Measurements from ENCODE around the gene PIK3CB. TPM values are rescaled to one million over a fixed set of nuclear protein-coding genes. Genes with fewer than 3 reads are reported as not detected.

Gene PIK3CB
- polyA plus RNA-seq, 1 donor from 2014 or later = 11.5 TPM

- Histone ChIP-seq H3K4me2 (ENCODE audit: low read length) (no peak overlapping the region), H3K36me3 (ENCODE audit: insufficient read depth, low read length) (no peaks in the 10 kb centered on the region), H3K9ac (ENCODE audit: low read length) (no peak overlapping the region), H3K9me3 (ENCODE audit: low read length) (no peaks in the 10 kb centered on the region), H3K9me2 (ENCODE audit: insufficient read depth, low read length) (no peaks in the 10 kb centered on the region), H4K20me1 (ENCODE audit: insufficient read depth) (no peaks in the 10 kb centered on the region), H3F3A (ENCODE audit: insufficient read depth, low read length, poor library complexity, severe bottlenecking) (no peaks in the 10 kb centered on the region), H2AFZ (ENCODE audit: low read depth, low read length) (no peak overlapping the region), H3K27me3 (ENCODE audit: insufficient read depth, low read depth, low read length) (no peaks in the 10 kb centered on the region), H3K27ac (ENCODE audit: low read length) (no peak overlapping the region), H3K4me3 (ENCODE audit: low read length) (no peak overlapping the region), H3K79me2 (replicated peaks; ENCODE audit: insufficient read depth, low read length) (no peaks in the 10 kb centered on the region)
- TF ChIP-seq REST (IDR thresholded peaks at IDR 0.05; ENCODE audit: borderline replicate concordance) (no peak), EZH2 (IDR thresholded peaks at IDR 0.05; ENCODE audit: borderline replicate concordance, insufficient read depth, low read length, poor library complexity, severe bottlenecking) (no peak), POLR2AphosphoS5 (IDR thresholded peaks at IDR 0.05) (no peak), CTCF (IDR thresholded peaks at IDR 0.05; ENCODE audit: poor library complexity, severe bottlenecking) (no peak), RAD21 (conservative IDR thresholded peaks at IDR 0.05) (no peak), MXI1 (conservative IDR thresholded peaks at IDR 0.05; ENCODE audit: poor library complexity, severe bottlenecking) (no peak), EP300 (conservative IDR thresholded peaks at IDR 0.05; ENCODE audit: poor library complexity, severe bottlenecking) (no peak), SMC3 (conservative IDR thresholded peaks at IDR 0.05; ENCODE audit: poor library complexity) (no peak), TAF1 (IDR thresholded peaks at IDR 0.05; ENCODE audit: low read depth) (no peak)
Measured at GRCh38 chr3:138800248-138800647, 34.5 kb downstream of the PIK3CB start.

GRCh38 chr3:138799822-138800221 lies 34.9 kb downstream of the PIK3CB start:
- no peaks in the 10 kb centered on the region for H3K27me3 ChIP-seq (ENCODE audit: insufficient read depth, low read depth, low read length)

More at GRCh38 chr3:138799822-138800221, 34.9 kb downstream of the PIK3CB start:
- Histone ChIP-seq H2AFZ (ENCODE audit: low read depth, low read length) (no peak overlapping the region), H3K36me3 (ENCODE audit: insufficient read depth, low read length) (no peaks in the 10 kb centered on the region), H3K4me2 (ENCODE audit: low read length) (no peak overlapping the region), H3K79me2 (replicated peaks; ENCODE audit: insufficient read depth, low read length) (no peaks in the 10 kb centered on the region), H3K27ac (ENCODE audit: low read length) (no peak overlapping the region), H3K9me3 (ENCODE audit: low read length) (no peaks in the 10 kb centered on the region), H3K4me3 (ENCODE audit: low read length) (no peak overlapping the region), H3K9me2 (ENCODE audit: insufficient read depth, low read length) (no peaks in the 10 kb centered on the region), H3K9ac (ENCODE audit: low read length) (no peak overlapping the region), H4K20me1 (ENCODE audit: insufficient read depth) (no peaks in the 10 kb centered on the region), H3F3A (ENCODE audit: insufficient read depth, low read length, poor library complexity, severe bottlenecking) (no peaks in the 10 kb centered on the region)
- TF ChIP-seq TAF1 (IDR thresholded peaks at IDR 0.05; ENCODE audit: low read depth) = no peak
- no peak for TF ChIP-seq EZH2 (IDR thresholded peaks at IDR 0.05; ENCODE audit: borderline replicate concordance, insufficient read depth, low read length, poor library complexity, severe bottlenecking)
- no peak for TF ChIP-seq SMC3 (conservative IDR thresholded peaks at IDR 0.05; ENCODE audit: poor library complexity)
- no peak for TF ChIP-seq MXI1 (conservative IDR thresholded peaks at IDR 0.05; ENCODE audit: poor library complexity, severe bottlenecking)
- TF ChIP-seq POLR2AphosphoS5 (IDR thresholded peaks at IDR 0.05) = no peak
- no peak for TF ChIP-seq RAD21 (conservative IDR thresholded peaks at IDR 0.05)
- TF ChIP-seq REST (IDR thresholded peaks at IDR 0.05; ENCODE audit: borderline replicate concordance) = no peak
- no peak for TF ChIP-seq EP300 (conservative IDR thresholded peaks at IDR 0.05; ENCODE audit: poor library complexity, severe bottlenecking)
- TF ChIP-seq CTCF (IDR thresholded peaks at IDR 0.05; ENCODE audit: poor library complexity, severe bottlenecking) = no peak
